ENCODE measurements around the gene TUB.

TUB gene

DNA sequence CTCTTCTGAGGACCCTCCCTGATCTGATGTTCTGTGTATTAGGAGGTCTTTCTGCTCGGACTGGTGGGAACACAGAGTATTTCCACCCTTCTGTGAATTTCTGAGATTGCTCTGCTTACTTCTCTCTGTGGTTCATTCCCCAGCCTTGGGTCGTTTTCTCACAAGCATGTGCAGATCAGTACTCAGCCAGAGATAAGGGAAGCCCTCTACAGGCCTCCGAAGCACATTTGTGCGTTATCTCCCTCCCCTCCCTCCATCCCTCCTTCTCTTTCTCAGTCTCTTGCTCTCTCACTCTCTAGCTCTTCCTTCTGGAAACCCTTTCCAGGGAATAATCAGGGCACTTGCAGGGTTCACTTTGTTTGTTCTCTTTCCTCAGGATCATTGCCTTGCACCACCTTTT, 35.2 kb upstream of the TUB start:
- DNase-seq (ENCODE audit: low read depth in 2 of 2, low spot score in 1 of 2): no peak

DNA sequence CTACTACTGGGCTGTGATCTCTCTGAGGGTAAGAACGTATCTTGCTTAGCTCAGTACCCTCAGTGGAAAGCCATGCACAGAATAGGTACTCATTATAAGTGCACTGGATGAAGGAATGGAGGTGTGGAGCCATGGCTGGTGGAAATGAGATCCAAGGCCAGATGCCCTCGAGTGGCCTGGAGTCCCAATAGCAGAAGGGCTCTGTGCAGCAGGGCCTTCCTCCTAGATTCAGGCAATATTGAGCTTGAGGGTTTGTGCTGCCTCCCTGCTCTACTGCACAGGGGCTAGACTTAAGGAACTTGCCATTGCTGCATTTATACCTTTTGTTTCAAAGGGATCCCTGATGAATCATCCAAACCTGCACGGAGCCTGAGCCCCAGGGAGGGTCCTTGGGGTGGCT, 33.6 kb upstream of the TUB start:
- no peak for DNase-seq (ENCODE audit: low read depth in 2 of 2, low spot score in 1 of 2)

DNA sequence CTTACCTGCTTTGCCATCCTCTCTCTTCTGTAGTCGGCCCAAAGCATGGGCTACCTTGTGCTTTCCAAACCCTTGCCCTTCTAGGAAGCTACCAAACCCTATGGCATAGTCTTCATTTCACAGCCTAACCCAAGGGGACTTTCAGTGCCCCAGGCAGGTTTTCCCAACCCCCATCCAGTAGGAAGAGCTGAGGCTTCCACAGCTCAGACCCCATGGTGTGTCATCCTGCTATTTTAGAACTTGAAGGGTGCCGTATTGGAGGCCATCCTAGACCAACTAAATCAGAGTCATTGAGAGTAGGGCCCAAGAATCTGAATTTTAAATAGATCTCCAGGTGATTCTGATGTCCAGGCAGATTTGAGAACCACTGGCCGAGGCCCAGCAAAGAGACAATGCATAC, 31.9 kb upstream of the TUB start:
- no peak for DNase-seq (ENCODE audit: low read depth in 2 of 2, low spot score in 1 of 2)

DNA sequence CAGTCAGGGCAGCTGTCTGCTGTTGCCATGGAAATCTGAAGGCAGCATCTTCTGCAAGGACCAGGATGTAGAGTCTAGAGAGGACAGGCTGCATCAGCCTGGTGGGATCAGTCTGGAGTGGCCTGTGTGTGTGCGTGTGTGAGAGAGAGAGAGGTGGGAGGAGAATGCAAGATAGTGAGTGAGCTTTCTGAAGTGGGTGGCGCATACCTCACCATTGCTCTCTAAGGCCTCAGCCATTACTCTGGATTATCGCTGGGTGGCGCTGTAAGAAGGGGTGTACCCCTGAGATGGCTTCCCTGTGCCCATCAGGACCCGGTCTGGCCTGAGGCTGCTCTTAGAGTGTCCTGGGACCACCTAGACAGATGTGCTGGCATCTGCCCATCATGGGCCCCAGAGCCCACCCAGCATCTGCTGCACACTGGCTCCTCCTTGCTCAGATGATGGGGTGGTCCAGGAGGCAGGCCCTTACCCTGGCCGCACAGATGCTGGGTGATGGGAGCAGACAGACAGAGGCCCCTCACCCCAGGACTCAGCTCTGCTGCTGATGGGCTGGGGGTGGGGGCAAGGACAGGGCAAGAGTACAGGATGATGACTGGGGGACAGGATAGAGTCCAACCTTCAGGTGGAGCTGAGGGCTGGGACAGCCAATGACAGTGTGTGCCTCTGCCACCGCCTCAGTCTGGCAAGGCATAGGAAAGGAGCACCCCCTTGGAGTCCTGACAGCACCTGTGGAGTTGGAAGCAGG, 25.7 kb upstream of the TUB start:
- DNase-seq (ENCODE audit: low read depth in 2 of 2, low spot score in 1 of 2): no peak

DNA sequence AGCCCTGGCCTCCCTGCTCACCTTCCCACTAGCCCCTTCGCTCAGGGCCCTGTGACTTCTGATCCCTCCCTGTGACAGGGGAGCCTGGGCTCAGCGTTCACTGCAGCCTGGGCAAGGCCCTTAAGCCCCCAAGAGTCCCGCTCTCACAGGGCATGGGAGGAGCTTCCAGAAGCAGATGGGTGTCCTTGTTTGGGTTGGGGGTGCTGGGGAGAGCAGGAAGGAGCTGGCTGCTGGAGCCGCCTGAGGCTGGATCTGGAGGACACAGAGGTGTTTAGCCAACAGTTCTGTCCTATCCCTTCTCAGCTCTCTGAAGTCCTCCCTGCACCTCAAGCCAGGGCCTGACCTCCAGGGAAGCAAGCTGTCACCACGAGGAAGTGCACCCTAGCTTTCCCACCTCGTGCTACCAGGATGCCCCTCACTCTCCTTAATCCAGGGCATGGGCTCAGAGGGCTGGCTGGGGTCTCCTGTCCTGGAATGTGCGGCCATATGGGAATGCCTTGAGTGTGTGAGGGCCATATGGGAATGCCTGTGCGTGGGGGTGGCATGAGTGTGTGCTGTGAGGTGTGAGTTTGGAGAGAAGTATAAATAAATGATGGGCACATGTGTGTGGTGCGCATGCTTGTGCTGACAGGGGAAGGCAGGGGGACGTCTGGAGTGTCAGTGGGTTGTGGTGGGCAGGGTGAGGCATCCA, 25.0 kb upstream of the TUB start:
- DNase-seq (ENCODE audit: low read depth in 2 of 2, low spot score in 1 of 2): no peak

DNA sequence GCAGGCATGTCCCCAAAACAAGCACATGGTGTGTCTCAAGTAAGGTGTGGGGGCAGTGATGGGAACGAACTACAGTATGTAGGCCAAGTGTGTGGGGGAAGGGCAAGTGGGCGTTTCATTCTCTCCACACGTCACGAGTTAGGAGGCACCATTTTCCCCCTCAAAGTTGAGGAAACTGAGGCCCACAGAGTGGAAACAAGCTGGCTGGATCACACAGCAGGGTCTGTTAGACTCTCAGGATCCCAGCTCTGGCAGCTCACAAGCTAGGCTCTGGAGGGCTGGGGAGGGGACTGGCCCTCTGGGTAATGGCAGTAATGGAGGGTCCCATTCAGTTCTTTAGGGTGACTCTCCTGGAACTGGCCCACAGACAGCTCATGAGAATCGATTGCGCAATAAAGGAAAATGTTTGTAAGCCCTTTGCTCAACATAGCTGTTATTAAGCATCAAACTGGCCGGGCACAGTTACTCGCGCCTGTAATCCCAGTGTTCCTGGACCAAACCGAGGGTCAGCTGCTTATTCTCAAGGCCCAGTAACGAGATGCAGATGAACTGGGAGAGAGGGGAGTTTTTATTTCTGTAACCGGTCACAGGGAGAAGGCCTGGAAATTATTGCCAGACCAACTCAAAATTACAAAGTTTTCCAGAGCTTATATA, 24.1 kb upstream of the TUB start:
- no peak for DNase-seq (ENCODE audit: low read depth in 2 of 2, low spot score in 1 of 2)

DNA sequence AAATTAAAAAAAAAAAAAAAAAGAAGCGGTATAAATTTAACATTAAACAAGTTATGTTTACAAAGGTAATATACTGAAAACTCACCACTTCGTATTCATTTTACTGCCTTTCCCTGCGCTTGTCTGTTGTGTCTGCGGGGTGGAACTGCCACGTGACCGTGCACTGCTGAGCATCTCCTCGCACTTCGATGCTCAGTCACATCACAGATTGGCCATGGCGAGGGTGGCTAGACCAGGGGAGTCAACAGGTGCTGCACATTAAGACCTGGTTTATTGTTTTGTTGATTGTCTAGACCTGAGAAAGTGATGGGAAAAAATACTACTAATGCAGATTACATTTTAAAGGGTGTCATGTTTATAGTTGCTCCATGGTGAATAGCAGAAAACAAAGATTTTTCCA, 22.8 kb upstream of the TUB start:
- DNase-seq (ENCODE audit: low read depth in 2 of 2, low spot score in 1 of 2): no peak

DNA sequence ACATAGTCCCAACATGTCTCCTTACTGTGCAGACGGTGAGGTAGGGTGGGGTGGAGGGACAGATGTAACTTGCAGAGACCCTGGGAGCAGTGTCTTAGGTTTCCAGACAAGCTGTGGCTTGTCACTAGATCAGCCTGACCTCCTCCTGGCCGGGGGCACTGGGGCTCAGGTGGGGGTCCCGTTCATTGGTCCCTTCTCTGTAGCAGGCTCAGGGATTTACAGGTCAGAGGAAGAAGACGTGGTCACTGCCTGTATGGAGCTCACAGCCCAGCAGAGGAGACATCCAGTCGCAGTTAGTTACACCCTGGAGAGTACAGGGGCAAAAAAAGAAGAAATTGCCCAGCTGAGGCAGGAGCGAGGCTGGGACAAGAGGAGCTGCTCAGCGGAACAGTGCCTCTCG, 22.0 kb upstream of the TUB start:
- no peak for DNase-seq (ENCODE audit: low read depth in 2 of 2, low spot score in 1 of 2)

DNA sequence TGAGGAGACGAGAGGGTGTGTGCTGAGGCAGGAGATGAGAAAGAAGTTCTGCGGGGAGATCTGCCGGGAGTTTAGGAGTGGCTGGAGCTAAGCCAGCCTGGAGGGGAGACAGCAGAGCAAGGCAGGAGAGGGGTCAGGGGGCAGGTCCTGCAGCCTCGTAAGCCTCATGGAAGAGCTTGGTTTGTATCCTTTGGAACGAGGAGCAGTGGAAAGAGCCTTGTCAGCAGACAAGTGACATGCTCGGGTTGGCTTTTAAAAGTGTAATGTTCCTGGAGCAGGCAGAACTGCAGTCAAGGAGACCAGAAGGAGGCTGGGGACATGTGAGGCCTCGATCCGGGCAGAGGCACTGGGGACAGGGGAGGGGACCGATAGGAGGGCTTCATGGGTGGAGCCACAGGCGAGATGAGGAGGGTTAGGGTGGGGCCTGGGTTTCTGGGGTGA, 21.4 kb upstream of the TUB start:
- no peak for DNase-seq (ENCODE audit: low read depth in 2 of 2, low spot score in 1 of 2)

DNA sequence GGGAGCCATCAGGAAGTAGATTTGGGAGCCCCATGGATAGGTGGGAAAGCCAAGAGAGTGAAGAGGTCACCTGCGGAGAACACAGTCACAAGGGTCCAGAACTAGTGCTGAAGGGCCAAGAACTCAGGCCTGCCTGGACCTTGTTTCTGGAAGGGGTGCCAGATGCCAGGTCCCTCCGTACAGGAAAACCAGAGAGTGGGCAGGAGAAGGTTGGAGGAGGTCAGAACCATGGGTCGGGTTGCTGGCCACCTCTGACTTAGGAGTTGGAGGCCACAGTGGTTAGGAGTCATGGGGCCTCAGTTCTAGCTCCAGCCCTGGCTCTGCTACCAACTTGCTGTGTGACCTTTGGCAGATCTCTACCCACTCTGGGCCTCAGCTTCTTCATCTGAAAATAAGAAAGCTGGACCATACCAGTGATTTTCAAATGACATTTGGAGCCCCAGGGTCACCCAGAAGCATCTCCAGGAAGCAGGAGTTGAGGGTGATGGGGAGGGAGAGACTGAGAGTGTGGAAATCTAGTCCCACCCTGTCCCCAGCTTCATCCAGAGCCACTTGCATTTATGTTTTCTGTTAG, 20.8 kb upstream of the TUB start:
- no peak for DNase-seq (ENCODE audit: low read depth in 2 of 2, low spot score in 1 of 2)

DNA sequence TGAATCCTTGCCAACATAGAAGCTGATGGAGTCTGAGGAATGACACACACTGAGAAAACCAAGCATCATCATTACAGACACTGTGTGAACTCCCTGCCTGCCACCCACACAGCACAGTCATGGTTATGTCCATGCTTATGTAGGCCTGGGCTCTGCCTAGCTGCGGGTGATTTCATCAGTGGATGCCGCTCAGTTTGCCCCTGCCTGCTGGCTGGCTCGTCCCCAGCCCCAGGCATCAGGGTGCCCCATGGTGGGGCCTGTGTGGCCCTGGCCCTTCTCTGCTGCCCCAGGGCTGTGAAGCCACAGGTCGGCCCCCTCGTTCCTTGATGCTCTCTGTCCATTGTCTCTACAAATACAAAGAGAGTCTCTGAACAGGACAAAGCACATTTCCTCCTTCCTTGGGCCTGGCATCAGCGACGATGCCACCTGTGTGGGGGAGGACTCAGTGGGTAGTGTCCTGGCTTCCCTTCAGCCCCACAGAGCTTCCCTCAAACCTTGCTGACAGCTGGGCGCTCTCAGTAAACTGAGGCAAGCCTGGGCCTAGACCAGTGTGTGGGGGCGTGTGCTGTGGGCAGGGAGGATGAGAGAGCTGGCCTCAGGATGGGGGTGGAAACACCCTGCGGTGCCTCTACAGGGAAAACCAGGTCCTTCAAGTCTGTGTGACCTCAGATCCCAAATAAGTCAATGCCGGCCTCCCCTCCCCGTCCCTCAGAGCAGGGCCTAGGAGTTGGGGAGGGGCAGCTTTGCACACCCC, 20.0 kb upstream of the TUB start:
- DNase-seq (ENCODE audit: low read depth in 2 of 2, low spot score in 1 of 2): no peak

DNA sequence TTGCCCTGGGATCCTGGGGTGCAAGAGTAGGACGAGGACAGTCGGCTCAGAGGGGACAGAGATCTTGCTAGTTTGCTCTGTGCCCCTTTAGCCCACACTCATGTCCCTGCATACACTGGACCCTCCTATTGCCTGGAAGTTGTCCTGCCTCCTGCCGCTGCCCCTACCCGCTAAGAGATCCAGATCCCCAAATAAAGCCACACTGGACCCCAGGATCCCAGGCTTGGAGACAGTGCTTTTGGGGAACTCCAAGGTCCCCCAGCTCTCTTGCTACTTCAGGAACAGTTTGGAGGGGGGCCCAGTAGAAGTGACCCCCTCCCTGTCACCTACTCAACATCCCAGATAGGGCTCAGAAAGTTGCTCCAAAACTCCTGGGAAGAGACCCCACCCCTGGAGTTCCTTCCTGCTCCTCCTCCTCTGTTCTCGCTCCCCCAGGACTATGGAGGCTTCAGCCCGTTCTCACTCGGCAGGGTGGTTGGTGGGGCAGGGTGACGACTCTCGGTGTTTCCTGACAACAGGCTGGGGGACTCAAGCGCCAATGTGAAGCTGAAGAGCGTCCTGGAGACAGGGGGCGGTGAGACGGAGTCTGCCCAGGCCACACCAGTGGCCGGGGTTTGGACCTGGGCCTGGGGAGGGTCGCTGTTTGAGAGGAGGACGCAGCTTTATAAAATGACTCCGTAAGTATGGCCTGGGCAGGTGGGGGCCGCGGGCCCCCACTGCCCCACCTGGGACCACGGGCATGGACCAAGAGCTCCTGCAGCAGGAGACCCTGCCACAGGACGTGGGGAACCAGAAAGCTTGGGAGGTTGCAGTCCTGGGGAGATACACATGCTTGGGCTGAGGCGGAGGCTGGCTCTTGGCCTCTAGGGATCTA, 19.2 kb upstream of the TUB start:
- DNase-seq (ENCODE audit: low read depth in 2 of 2, low spot score in 1 of 2): no peak

DNA sequence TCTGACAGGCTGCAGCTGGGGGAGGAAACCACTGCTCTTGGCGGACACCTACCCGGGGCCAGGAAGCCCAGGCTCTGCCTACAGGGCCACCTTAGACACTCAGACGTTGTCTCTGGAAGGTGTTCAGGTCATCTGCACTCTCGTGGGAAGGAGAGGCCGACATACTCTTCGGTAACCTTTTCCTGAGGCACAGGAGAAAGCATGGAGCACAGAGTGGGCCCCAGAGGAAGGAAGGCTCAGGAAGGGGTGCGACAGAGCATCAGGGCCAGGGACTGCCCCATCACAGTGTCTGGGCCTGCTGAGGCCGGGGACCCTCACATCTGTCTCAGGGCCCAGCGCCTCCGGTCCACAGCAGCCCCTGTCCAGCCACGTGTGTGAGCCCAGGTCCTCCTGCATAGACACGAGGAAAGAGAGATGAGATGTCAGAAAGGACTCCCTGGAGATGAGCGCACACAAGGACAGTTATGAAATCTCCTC, 18.2 kb upstream of the TUB start:
- DNase-seq (ENCODE audit: low read depth in 2 of 2, low spot score in 1 of 2): no peak

DNA sequence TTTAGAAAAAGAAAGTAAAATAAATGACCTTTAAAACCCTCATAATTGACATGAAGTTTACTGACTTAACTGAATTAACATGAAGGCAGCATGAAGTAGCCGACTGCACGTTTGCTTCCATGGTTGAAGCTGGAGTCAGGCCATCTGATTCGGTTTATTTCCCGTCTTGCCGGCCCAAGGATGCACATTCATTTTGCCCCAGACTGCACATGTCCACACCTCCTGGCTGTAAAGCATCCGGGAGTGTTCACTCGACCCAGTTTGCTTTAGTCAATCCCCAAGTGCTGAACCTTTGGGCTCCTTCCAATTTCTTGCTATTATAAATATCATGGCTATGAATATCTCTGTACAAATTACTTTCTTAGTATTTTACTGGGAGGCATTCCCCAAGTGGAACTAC, 17.7 kb upstream of the TUB start:
- no peak for DNase-seq (ENCODE audit: low read depth in 2 of 2, low spot score in 1 of 2)

DNA sequence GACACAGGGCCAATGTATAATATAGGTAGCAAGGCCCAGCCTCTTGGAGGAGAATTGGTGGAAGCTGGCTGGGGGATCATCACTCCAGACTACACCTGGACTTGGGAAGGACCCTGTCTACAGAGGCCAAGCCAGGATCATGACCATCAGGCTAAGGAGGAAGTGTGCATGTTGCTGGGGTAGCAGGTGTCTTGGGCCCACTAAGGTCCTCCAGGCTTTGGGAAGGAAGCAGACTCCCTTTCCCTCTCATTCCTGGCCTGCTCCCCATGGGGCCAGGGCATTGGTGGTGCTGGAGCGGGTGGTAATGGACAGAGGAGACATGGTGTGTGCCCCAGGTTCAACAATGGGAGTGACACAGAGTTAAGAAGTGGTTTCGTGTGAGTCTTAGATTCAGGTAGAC, 16.0 kb upstream of the TUB start:
- no peak for DNase-seq (ENCODE audit: low read depth in 2 of 2, low spot score in 1 of 2)

DNA sequence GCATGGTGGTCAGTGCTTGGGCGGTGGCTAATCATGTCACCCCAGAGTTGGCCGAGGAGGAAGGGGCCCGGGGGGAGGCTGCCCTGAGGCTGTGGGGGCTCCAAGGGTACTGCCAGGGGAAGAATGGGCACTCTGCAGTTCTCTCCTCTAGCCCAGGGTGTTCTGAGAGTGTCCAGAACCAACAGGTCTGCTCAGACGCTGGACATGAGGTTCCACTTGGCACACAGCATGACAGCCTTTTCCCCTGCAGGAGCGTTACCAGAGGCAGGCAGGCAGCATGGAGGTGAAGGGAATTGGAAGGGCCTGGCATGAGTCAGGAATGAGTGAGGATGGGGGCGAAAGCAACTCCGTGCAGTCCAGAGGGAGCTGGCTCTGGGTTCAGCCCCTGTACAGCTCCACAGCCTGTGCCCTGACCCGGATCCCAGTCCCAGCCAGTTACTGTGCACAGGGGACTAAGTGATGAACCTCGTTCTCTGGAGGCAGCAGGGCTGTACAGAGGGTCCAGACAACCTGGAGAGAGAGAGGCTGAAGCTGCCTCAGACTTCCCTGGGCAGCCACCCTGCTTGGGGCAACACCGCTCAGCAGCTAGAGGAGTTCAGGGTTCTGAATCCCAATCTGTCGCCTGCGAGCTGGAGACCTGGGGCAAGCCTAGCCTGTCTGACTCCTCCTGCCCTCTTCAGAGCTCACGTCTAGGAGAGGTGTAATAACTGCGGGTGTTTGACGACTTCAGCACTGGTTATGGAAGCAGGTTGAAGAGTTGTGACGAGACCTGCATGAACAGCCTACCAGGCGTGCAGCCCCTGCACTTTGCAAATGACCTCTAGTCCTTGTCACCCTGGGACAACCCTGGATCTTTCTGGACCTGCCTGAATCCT, 14.7 kb upstream of the TUB start:
- DNase-seq (ENCODE audit: low read depth in 2 of 2, low spot score in 1 of 2): no peak

DNA sequence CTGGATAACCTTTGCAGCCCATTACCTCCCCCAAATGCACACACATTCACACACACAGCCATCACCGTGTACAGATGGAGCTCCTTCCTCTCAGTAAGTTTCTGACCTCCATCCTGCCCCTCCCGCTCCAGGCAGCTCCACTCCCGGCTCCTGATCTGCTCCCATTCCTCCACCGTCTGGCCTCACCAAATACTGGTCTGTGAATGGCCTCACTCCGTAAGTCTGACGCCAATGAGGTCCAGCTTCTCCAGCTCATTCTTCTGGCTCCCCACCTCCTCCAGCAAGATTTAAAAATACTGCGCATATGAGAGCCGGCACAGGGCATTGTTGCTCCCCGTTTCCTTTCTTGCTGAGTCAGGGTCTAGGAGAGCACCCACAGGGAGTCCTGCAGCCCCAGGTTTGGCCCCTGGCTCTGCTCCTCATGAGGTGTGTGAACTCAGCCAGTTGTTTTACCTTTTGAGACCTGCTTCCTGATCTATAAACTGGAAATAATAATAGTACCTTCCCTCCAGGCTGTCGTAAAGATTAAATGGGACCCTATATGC, 14.0 kb upstream of the TUB start:
- DNase-seq (ENCODE audit: low read depth in 2 of 2, low spot score in 1 of 2): no peak

DNA sequence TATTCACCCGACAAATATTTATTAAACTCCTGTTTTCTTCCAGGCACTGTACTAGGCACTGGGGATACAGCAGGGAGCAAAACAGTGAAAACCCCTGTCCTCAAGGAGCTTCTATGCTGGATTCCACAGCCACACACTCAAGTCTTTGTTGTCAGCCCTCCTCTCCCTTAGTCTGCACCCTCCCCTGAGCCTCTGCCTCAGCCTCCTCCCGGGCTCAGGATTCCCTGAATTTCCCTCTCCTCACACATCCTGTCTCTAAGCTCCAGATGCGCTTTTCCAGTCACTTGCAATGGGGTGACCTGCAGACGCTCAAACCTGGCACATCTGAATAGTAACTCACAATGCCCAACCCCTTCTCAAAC, 13.5 kb upstream of the TUB start:
- no peak for DNase-seq (ENCODE audit: low read depth in 2 of 2, low spot score in 1 of 2)

DNA sequence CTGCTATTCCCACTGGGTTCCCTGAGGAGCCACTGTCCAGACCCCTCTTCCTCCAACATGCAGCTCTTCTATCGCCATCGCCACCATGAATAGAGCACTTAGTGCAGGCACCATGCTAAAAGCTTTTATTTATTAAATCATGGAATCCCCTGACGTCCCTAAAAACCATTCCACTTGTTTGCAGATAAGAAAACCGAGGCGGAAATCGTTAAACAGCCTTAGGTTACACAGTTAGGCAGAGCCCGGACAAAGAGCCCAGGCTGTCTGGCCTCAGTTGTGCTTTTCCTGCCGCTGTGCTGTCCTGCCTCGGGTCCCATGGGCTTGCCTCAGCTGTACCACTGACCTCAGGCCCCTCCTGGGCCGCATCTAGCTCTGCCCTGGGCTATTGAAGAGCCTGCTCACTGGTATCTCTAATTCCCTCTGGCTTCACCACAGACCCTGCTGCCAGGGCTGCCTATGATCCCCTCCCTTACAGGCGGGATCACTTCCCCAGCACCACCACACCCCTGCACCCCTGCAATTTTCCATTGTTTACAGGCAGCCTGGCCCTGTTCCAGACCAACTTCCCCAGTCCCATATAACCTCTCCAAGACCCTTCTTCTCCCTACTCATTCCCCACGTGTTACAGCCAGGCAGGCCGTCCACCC, 13.0 kb upstream of the TUB start:
- DNase-seq (ENCODE audit: low read depth in 2 of 2, low spot score in 1 of 2): no peak

Data from stimulated activated CD8-positive, alpha-beta memory T cell treated with anti-CD3 and anti-CD28 coated beads, Interleukin-4, amount 100 ng/mL, for 1 hour (primary cell).